Parathyroid adenoma (tissue), 2 donors: ENCODE measurements around the gene COPA.

ENCODE experiments used
- H2AFZ ChIP-seq: fragments of 300-600 bp; sonication (generic); one replicate; pipeline ENCODE4 v1.7.0; 2017; ENCODE audit warnings: antibody characterized with exemption, mild to moderate bottlenecking
- H3K27ac ChIP-seq: fragments of 300-600 bp; sonication (generic); one replicate; pipeline ENCODE4 v1.7.0; 2017
- H3K27me3 ChIP-seq: fragments of 300-600 bp; sonication (generic); one replicate; pipeline ENCODE4 v1.7.0; 2017; ENCODE audit warnings: low read length; ENCODE audit not compliant: control insufficient read depth, insufficient read depth
- H3K36me3 ChIP-seq: fragments of 300-600 bp; sonication (generic); one replicate; pipeline ENCODE4 v1.7.0; 2017; ENCODE audit warnings: low read length; ENCODE audit not compliant: control insufficient read depth, insufficient read depth
- H3K4me1 ChIP-seq: fragments of 300-600 bp; sonication (generic); one replicate; pipeline ENCODE4 v1.7.0; 2017; ENCODE audit warnings: control low read depth
- H3K4me2 ChIP-seq: fragments of 300-600 bp; sonication (generic); one replicate; pipeline ENCODE4 v1.7.0; 2017; ENCODE audit warnings: low read length
- H3K4me3 ChIP-seq: fragments of 300-600 bp; sonication (generic); one replicate; pipeline ENCODE4 v1.7.0; 2017; ENCODE audit warnings: low read depth, low read length
- H3K79me2 ChIP-seq: fragments of 300-600 bp; sonication (generic); one replicate; pipeline ENCODE4 v1.7.0; 2017; ENCODE audit warnings: control low read depth
- H3K9ac ChIP-seq: fragments of 300-600 bp; sonication (generic); one replicate; pipeline ENCODE4 v1.7.0; 2017; ENCODE audit warnings: mild to moderate bottlenecking
- H3K9me3 ChIP-seq: fragments of 300-600 bp; sonication (generic); one replicate; pipeline ENCODE4 v1.7.0; 2017; ENCODE audit warnings: low read length; ENCODE audit not compliant: control insufficient read depth
- TF ChIP-seq, protein P1 (sequence below): fragments of 300-600 bp; sonication (generic); IDR thresholded peaks from one replicate; pipeline ENCODE4 v1.7.0; 2017; ENCODE audit warnings: antibody characterized with exemption, mild to moderate bottlenecking
- donor health status: primary hyperparathyroidism.

The COPA gene

GRCh38 chr1:160325252-160325651, 17.8 kb downstream of the COPA start:
- Histone ChIP-seq H3K9me3 (no peaks in the 10 kb centered on the region), H3K9ac (no peak overlapping the region), H2AFZ (no peak overlapping the region), H3K36me3 (no peaks in the 10 kb centered on the region), H3K27me3 (no peaks in the 10 kb centered on the region), H3K27ac (no peak overlapping the region), H3K79me2 (no peaks in the 10 kb centered on the region), H3K4me2 (no peak overlapping the region), H3K4me1 (no peaks in the 10 kb centered on the region), H3K4me3 (no peak overlapping the region)
- TF ChIP-seq, protein P1, sequence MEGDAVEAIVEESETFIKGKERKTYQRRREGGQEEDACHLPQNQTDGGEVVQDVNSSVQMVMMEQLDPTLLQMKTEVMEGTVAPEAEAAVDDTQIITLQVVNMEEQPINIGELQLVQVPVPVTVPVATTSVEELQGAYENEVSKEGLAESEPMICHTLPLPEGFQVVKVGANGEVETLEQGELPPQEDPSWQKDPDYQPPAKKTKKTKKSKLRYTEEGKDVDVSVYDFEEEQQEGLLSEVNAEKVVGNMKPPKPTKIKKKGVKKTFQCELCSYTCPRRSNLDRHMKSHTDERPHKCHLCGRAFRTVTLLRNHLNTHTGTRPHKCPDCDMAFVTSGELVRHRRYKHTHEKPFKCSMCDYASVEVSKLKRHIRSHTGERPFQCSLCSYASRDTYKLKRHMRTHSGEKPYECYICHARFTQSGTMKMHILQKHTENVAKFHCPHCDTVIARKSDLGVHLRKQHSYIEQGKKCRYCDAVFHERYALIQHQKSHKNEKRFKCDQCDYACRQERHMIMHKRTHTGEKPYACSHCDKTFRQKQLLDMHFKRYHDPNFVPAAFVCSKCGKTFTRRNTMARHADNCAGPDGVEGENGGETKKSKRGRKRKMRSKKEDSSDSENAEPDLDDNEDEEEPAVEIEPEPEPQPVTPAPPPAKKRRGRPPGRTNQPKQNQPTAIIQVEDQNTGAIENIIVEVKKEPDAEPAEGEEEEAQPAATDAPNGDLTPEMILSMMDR: no peak

GRCh38 chr1:160322831-160323230, 20.2 kb downstream of the COPA start:
- H3K9me3 ChIP-seq: no peaks in the 10 kb centered on the region
- no peaks in the 10 kb centered on the region for H3K36me3 ChIP-seq
- no peaks in the 10 kb centered on the region for H3K4me1 ChIP-seq
- no peak overlapping the region for H3K4me3 ChIP-seq
- no peak overlapping the region for H3K4me2 ChIP-seq
- no peaks in the 10 kb centered on the region for H3K27me3 ChIP-seq
- no peak overlapping the region for H2AFZ ChIP-seq
- no peak overlapping the region for H3K9ac ChIP-seq
- H3K27ac ChIP-seq: no peak overlapping the region
- no peaks in the 10 kb centered on the region for H3K79me2 ChIP-seq
- TF ChIP-seq, protein P1: no peak

GRCh38 chr1:160315359-160315758, 27.7 kb downstream of the COPA start:
- H3K4me1 ChIP-seq: no peaks in the 10 kb centered on the region
- TF ChIP-seq, protein P1: no peak
- H2AFZ ChIP-seq: no peak overlapping the region
- H3K9me3 ChIP-seq: no peaks in the 10 kb centered on the region
- H3K9ac ChIP-seq: no peak overlapping the region
- no peaks in the 10 kb centered on the region for H3K79me2 ChIP-seq
- H3K27me3 ChIP-seq: no peaks in the 10 kb centered on the region
- H3K4me2 ChIP-seq: no peak overlapping the region
- H3K36me3 ChIP-seq: no peaks in the 10 kb centered on the region
- H3K4me3 ChIP-seq: no peak overlapping the region
- H3K27ac ChIP-seq: no peak overlapping the region

DNA sequence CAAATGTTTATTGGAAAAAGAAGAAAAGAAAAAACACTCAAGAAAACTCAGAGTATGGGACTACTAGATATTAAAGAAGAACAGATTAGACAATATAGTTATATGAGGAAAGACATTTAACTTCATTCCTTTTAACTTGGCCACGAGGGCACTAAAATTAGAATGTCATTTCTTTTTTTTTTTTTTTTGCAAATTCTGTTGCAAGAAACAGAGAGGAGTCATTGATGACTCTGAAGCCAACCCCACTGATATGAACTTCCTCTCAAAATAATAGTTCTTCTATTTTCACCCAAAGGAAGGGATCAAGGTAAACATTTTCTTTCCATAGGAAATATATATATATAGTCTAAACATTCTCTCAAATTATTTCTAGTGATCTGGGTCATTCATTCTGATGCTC, 33.5 kb downstream of the COPA start:
- Histone ChIP-seq H3K27ac (no peak overlapping the region), H3K4me2 (no peak overlapping the region), H3K9ac (no peak overlapping the region), H3K4me3 (no peak overlapping the region), H2AFZ (no peak overlapping the region), H3K9me3 (no peaks in the 10 kb centered on the region), H3K36me3 (no peaks in the 10 kb centered on the region), H3K4me1 (no peaks in the 10 kb centered on the region), H3K27me3 (no peaks in the 10 kb centered on the region), H3K79me2 (no peaks in the 10 kb centered on the region)
- TF ChIP-seq, protein P1: no peak

DNA sequence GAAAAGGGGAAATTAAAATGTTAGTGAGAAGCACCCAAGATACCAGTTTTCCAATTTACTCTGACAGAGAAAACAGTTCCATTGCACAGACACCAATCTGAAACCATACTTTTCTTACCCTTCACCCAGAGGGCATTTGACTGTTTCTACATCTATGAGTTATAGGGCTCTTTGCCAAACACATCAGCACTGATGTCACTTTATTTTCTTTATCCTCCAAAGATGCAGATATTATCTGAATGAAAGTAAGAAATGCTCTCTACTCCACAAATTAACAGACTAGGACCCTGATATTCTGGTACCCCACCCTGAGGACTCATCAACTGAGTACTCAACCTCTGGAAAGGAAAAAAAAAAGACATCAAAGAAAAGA, 33.9 kb downstream of the COPA start:
- no peaks in the 10 kb centered on the region for H3K27me3 ChIP-seq
- no peaks in the 10 kb centered on the region for H3K9me3 ChIP-seq
- H3K79me2 ChIP-seq: no peaks in the 10 kb centered on the region
- no peaks in the 10 kb centered on the region for H3K36me3 ChIP-seq
- H3K27ac ChIP-seq: no peak overlapping the region
- H3K4me3 ChIP-seq: no peak overlapping the region
- H3K9ac ChIP-seq: no peak overlapping the region
- no peak overlapping the region for H3K4me2 ChIP-seq
- H2AFZ ChIP-seq: no peak overlapping the region
- TF ChIP-seq, protein P1: no peak
- no peaks in the 10 kb centered on the region for H3K4me1 ChIP-seq
